Glutamatergic neuron (in vitro differentiated cells): Measurements from ENCODE around the gene LAD1. TPM values are rescaled to one million over a fixed set of nuclear protein-coding genes. Genes with fewer than 3 reads are reported as not detected.

ENCODE experiments used
- DNase-seq: peaks from one replicate; pipeline ENCODE4 v3.0.0; 2022
- H3K27ac Mint-ChIP-seq: one replicate; pipeline ENCODE4 v1.8.0; 2020; ENCODE audit warnings: mild to moderate bottlenecking, mixed read lengths, inconsistent platforms; ENCODE audit not compliant: unreplicated experiment
- H3K27me3 Mint-ChIP-seq: one replicate; pipeline ENCODE4 v1.8.0; 2020; ENCODE audit warnings: mild to moderate bottlenecking, moderate library complexity, mixed read lengths, inconsistent platforms; ENCODE audit not compliant: unreplicated experiment
- H3K36me3 Mint-ChIP-seq: one replicate; pipeline ENCODE4 v1.8.0; 2020; ENCODE audit warnings: mild to moderate bottlenecking, mixed read lengths, inconsistent platforms; ENCODE audit not compliant: unreplicated experiment
- H3K4me1 Mint-ChIP-seq: one replicate; pipeline ENCODE4 v1.8.0; 2020; ENCODE audit warnings: mild to moderate bottlenecking, low read depth, mixed read lengths, inconsistent platforms; ENCODE audit not compliant: unreplicated experiment
- H3K4me3 Mint-ChIP-seq: one replicate; pipeline ENCODE4 v1.8.0; 2020; ENCODE audit warnings: mild to moderate bottlenecking, mixed read lengths, inconsistent platforms; ENCODE audit not compliant: unreplicated experiment
- H3K9me3 Mint-ChIP-seq: one replicate; pipeline ENCODE4 v1.8.0; 2020; ENCODE audit warnings: mild to moderate bottlenecking, moderate library complexity, mixed read lengths, inconsistent platforms; ENCODE audit not compliant: unreplicated experiment
- CTCF ChIP-seq: fragments of 200-600 bp; sonication (generic); IDR thresholded peaks from one replicate; pipeline ENCODE4 v1.5.0; 2021; ENCODE audit not compliant: partially characterized antibody, unreplicated experiment
- total RNA-seq: library from RNA; stranded (reverse); fragmentation: NEBNext Ultra II Directional; extraction: Animal tissue kit (Norgen Biotek cat#: 25700); gene quantifications from one replicate; pipeline ENCODE4 v1.2.1, GENCODE V29; 2021; ENCODE audit not compliant: unreplicated experiment

LAD1 gene
- total RNA-seq, 1 donor from 2014 or later, result 0.25 TPM

- H3K4me3 Mint-ChIP-seq, result no peak overlapping the region
- H3K9me3 Mint-ChIP-seq, result peaks cover 4% of the 10 kb centered on the region
- H3K27me3 Mint-ChIP-seq, result peaks cover 12% of the 10 kb centered on the region
Observed at GRCh38 chr1:201362906-201363305, 36.2 kb downstream of the LAD1 start.

GRCh38 chr1:201361652-201362504 is 37.2 kb downstream of the LAD1 start:
- DNase-seq, result peak; percentile 66
- TF ChIP-seq CTCF, result peak; percentile 90
- peaks cover 1% of the 10 kb centered on the region for H3K9me3 Mint-ChIP-seq
- no peak overlapping the region for H3K27ac Mint-ChIP-seq
- no peaks in the 10 kb centered on the region for H3K36me3 Mint-ChIP-seq
- no peak overlapping the region for H3K4me3 Mint-ChIP-seq
- peaks cover 10% of the 10 kb centered on the region for H3K27me3 Mint-ChIP-seq
- peaks cover 3% of the 10 kb centered on the region for H3K4me1 Mint-ChIP-seq

More at GRCh38 chr1:201362906-201363305, 36.2 kb downstream of the LAD1 start:
- no peak for DNase-seq
- TF ChIP-seq CTCF, result no peak
- no peak overlapping the region for H3K27ac Mint-ChIP-seq
- H3K4me1 Mint-ChIP-seq, result peaks cover 3% of the 10 kb centered on the region
- H3K36me3 Mint-ChIP-seq, result no peaks in the 10 kb centered on the region

DNA sequence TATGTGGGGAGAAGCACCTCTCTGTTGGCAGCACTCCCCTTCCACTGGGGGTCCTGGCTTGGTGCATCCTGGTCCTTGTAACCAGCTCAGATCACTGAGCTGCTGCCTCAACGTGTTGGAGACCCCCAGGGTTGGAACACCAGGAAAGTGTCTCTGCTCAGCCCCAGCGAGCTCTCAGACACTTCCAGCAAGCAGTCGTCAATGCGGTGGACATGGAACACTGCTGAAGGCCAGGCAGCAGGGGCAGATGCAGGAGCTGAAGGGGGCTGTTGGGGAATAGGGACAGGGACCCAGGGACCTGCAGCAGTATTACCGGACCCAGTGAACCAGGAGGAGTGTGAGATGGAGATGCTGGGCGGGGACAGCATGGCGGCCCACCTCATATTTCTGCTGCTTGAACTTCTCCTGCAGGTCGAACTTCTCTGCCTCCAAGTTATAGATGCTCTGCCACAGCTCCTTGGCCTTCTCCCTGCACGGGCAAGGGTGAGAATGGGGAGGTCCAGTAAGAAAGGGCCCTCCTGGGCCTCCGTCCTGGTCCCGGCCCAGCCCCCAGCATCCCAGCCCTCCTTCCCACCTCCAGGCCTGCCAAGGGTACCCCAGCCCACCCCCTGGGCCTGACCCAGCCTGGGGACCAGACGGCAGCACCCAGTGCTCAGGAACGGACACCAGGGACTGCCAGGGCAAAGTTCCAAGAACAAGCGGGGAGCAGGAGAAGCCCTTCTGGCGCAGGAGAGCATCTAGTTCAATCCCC is 38.0 kb downstream of the LAD1 start:
- peak; percentile 13 for DNase-seq
- no peaks in the 10 kb centered on the region for H3K36me3 Mint-ChIP-seq
- H3K4me1 Mint-ChIP-seq, result peaks cover 3% of the 10 kb centered on the region
- H3K9me3 Mint-ChIP-seq, result peaks cover 1% of the 10 kb centered on the region
- TF ChIP-seq CTCF, result no peak
- H3K4me3 Mint-ChIP-seq, result no peak overlapping the region
- H3K27ac Mint-ChIP-seq, result no peak overlapping the region
- peaks cover 10% of the 10 kb centered on the region for H3K27me3 Mint-ChIP-seq

DNA sequence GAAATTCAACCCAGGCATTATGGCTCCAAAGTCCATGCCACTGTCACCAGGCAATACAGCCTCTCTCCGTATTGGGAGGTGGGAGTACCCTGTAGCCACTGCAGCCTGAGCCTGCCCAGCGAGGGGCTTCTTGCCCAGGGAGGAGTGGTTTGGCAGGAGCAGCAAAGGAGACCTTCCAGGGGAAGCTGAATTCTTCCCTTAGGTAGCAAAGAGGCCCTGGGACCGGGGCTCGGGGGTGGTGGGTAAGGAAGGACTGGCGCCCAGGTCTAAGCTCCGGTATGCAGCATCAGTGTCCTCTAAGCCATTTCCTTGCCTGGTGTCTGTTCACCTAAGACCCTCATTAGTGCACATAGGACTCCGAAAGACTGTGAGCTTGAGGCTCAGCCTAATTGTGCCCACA is 38.6 kb downstream of the LAD1 start:
- Mint-ChIP-seq H3K27ac (no peak overlapping the region), H3K9me3 (peaks cover 1% of the 10 kb centered on the region)
- peak; percentile 9 for DNase-seq

More for the DNA sequence above, 38.6 kb downstream of the LAD1 start:
- Mint-ChIP-seq H3K4me1 (peaks cover 3% of the 10 kb centered on the region), H3K4me3 (no peak overlapping the region), H3K36me3 (no peaks in the 10 kb centered on the region), H3K27me3 (peaks cover 12% of the 10 kb centered on the region)
- no peak for TF ChIP-seq CTCF
